Ectodermal cell (in vitro differentiated cells): ENCODE data around the gene PDE2A.
A peak's percentile ranks its signal among the peaks of the same experiment; 100 is the strongest.

ENCODE experiments used
- H3K27ac ChIP-seq: 2 replicates; pipeline ENCODE4 v1.7.0; 2013; ENCODE audit warnings: mild to moderate bottlenecking, low read depth, low read length; ENCODE audit not compliant: insufficient read depth, poor library complexity, severe bottlenecking
- H3K27me3 ChIP-seq: 2 replicates; pipeline ENCODE4 v1.7.0; 2013; ENCODE audit warnings: mild to moderate bottlenecking, low read length; ENCODE audit not compliant: insufficient read depth, control insufficient read depth, poor library complexity, severe bottlenecking
- H3K36me3 ChIP-seq: one replicate; pipeline ENCODE4 v1.7.0; 2013; ENCODE audit warnings: low read length; ENCODE audit not compliant: control insufficient read depth, insufficient read depth
- H3K4me1 ChIP-seq: one replicate; pipeline ENCODE4 v1.7.0; 2013; ENCODE audit warnings: low read length; ENCODE audit not compliant: control insufficient read depth, insufficient read depth
- H3K4me3 ChIP-seq: 2 replicates; pipeline ENCODE4 v1.7.0; 2013; ENCODE audit warnings: low read depth, low read length, control low read depth; ENCODE audit not compliant: insufficient read depth
- H3K9me3 ChIP-seq: 2 replicates; pipeline ENCODE4 v1.7.0; 2013; ENCODE audit warnings: mild to moderate bottlenecking, low read length, moderate library complexity; ENCODE audit not compliant: control insufficient read depth
- WGBS, 2 experiments: methylation state at CpG; one replicate each; pipeline ENCODE4 v1.1.7; 2013; ENCODE audit warnings: missing lambda C conversion rate in 2 of 2; 5-methylcytosine and 5-hydroxymethylcytosine counted together

PDE2A gene

DNA sequence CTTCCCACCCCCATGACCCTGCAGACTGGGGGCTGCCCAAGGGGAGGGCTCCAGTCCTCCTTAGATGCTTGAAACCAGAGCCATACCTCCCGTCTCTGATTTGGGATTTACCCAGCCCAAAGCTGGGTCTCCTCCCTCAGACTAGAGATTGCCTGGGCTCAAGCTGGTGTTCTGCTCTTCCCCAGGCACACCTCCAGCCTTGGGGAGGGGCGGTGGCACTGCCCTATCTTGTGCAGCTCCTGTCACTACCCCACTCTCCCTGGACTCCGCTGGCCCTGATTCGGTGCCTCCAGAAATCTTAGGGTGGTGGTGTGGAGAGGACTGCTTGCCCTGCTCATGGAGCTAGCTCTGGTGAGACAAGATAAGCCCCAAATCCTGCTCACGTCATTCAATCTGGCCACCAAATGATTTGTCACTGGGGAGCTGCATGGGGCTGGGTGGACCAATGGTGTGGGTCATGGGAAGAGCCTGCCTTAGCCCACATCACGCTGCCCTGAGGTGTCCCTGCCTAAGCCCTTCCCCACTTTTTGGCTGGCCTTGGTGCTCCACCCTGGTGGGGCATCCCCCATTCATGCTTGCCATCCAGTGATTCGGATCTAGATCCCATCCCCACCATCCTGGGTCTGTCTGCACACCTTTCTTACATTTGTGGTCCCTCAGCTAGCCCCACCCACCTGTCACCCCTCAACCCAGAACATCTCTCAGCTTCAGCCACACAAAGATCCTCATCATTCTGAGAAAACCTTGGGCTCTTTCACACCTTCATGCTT is 87.7 kb downstream of the PDE2A start:
- H3K36me3 ChIP-seq: no peaks in the 10 kb centered on the region
- no peak overlapping the region for H3K27ac ChIP-seq
- no peaks in the 10 kb centered on the region for H3K9me3 ChIP-seq
- H3K4me1 ChIP-seq: peaks cover 2% of the 10 kb centered on the region
- whole genome bisulfite sequencing, 2 experiments: 90 to 91% methylated on average over 7 of the region's 7 CpGs
- no peak overlapping the region for H3K4me3 ChIP-seq
- peaks cover 86% of the 10 kb centered on the region for H3K27me3 ChIP-seq

DNA sequence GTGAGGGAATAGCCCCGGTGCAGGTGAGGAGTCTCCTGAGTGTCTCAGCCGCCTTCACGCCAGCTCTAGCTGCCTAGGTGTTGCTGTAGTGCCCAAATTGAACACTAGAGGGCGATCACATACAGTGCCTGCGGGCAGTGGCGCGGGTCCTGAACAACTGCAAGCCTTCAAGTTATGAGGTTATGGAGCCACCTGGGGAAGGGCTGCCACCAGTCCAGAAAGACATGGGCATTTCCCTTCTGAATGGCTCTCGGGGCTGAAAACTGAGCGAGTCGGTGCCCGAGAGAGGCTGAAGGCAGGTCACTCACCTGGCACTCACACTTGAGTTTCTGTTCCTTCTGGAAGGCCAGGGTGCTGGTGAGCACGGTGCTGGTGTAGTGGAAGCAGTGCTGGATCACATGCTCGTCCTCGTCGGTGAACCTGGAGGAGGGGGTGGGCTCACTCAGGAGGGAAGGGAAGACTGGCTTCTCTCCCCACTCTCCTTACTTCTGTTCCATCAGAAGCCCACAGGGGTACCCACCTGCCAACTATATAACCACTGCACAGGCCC is 88.4 kb downstream of the PDE2A start:
- Histone ChIP-seq H3K4me1 (no peaks in the 10 kb centered on the region), H3K4me3 (no peak overlapping the region), H3K9me3 (no peaks in the 10 kb centered on the region), H3K36me3 (no peaks in the 10 kb centered on the region), H3K27ac (no peak overlapping the region), H3K27me3 (peaks cover 79% of the 10 kb centered on the region)
- 20 to 25% methylated on average over 15 of the region's 15 CpGs for WGBS, 2 experiments

DNA sequence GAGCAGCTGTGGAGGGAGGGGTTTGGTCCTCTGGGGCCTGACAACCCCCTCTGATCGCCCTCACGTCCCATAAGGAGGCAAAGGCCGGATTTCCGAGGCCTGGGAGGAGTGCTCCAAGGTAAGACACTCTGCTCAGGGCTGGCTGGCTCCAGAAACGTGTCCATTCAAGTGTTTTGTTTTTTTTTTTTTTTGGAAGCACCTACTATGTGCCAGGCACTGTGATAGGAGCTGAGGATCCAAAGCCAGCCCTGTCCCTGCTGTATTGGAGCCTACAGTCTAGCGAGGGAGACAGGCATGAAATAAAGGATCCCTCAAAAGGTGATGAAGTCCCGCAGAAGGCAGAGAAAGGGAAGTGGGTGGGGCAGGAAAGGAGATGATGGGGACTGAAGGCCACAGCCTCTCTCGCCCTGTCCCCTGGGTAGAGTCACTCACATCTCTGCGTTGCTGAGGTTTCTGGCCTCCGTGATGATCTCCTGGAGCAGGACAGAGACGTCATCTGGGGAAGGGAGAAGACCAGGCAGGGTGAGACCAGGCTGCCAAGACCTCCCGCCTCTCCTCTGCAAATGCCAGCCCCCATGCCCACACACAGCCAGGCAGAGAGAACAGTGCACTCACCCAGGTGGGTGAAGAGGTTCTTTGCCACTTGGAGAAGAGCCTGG is 89.2 kb downstream of the PDE2A start:
- Histone ChIP-seq H3K36me3 (no peaks in the 10 kb centered on the region), H3K4me1 (no peaks in the 10 kb centered on the region), H3K27me3 (peaks cover 72% of the 10 kb centered on the region), H3K4me3 (no peak overlapping the region), H3K9me3 (no peaks in the 10 kb centered on the region), H3K27ac (no peak overlapping the region)
- 49% methylated on average over 12 of the region's 12 CpGs for WGBS, 2 experiments

DNA sequence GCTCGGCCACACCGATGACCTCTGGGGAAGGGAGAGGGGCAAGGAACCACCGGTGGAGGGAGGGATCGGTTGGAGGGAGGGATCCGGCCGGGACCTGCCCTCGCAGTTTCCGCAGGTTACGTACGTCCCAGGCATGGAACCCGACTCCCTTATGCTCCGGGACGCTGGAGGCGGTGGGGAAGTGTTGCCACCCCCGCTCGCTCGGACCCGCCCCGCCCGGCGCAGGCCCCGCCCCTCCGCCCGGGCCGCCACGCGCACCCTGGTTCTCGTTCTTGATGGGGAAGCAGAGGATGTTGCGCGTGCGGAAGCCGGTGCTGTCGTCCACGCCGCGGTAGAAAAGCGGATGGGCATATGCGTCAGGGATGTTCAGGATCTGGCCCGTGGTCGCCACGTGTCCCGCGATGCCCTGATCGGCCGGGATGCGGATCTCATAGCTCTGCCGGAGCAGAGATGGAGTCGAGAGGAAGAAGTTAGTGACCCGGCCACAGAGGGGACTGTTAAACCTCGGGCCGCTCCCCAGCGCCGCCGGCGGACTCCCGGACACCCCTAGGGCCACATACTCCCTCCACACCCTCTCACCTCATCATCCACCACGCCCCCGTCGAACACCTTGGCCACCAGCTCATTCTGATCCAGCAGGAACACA is 89.8 kb downstream of the PDE2A start:
- H3K4me3 ChIP-seq: peak overlapping the region; percentile 20
- no peak overlapping the region for H3K27ac ChIP-seq
- no peaks in the 10 kb centered on the region for H3K9me3 ChIP-seq
- WGBS, 2 experiments: 6% methylated on average over 59 of the region's 59 CpGs
- H3K36me3 ChIP-seq: no peaks in the 10 kb centered on the region
- no peaks in the 10 kb centered on the region for H3K4me1 ChIP-seq
- peaks cover 65% of the 10 kb centered on the region for H3K27me3 ChIP-seq

DNA sequence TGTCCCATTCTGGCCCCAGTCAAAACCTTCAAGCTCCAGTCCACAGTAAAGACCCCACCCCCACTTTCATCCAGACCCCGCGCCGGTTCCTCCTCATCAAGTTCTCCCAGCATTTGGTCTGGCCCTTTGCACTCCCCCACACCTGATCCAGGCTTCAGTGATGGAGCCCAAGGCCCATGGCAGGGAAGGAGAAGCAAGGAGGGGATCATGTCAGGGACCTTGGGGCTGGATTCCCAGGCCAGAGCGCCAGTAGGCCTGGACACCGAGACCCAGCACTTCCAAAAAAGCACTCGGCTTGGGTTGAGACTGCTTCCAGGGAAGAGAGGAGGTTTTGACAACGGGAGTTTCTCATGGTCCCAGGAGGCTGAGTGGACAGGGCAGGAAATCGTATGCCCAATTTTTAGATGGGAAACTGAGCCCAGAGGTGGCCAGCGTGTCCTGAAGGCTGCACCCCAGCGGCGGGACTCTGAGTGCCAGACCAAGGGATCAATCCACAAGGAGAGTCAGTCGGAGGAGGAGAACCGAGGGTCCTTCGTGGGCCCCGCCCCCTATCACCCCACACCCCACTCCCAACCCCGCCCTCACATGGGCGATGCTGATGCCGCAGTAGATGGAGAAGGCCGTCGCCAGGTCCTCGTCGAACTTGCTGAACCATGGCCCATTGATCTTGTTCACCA is 90.5 kb downstream of the PDE2A start:
- Histone ChIP-seq H3K4me3 (peak overlapping the region; percentile 20), H3K36me3 (no peaks in the 10 kb centered on the region), H3K4me1 (no peaks in the 10 kb centered on the region), H3K27me3 (peaks cover 59% of the 10 kb centered on the region), H3K9me3 (no peaks in the 10 kb centered on the region), H3K27ac (no peak overlapping the region)
- WGBS, 2 experiments: 70 to 72% methylated on average over 21 to 22 of the region's 22 CpGs

DNA sequence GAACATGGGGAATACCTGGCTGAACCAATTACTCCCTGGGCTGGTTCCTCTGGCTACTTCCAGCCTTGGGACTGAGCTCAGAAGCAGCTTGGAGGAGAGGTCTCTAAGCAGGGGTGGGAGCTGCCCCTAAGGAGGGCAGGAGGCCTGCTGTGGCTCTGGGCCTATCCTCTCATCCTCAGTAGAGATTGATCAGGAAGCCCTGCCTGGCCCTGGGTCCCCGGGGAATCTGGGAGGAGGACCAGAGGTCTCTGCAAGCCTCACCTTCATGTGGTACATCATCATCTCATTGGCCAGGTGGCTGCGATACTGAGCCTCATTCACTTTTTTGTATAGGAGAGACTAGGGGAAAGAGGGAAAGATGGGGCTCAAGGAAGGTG is 91.1 kb downstream of the PDE2A start:
- H3K27ac ChIP-seq: no peak overlapping the region
- no peaks in the 10 kb centered on the region for H3K36me3 ChIP-seq
- H3K9me3 ChIP-seq: no peaks in the 10 kb centered on the region
- 63 to 66% methylated on average over 2 of the region's 2 CpGs for WGBS, 2 experiments
- H3K4me3 ChIP-seq: no peak overlapping the region
- no peaks in the 10 kb centered on the region for H3K4me1 ChIP-seq
- H3K27me3 ChIP-seq: peaks cover 53% of the 10 kb centered on the region

DNA sequence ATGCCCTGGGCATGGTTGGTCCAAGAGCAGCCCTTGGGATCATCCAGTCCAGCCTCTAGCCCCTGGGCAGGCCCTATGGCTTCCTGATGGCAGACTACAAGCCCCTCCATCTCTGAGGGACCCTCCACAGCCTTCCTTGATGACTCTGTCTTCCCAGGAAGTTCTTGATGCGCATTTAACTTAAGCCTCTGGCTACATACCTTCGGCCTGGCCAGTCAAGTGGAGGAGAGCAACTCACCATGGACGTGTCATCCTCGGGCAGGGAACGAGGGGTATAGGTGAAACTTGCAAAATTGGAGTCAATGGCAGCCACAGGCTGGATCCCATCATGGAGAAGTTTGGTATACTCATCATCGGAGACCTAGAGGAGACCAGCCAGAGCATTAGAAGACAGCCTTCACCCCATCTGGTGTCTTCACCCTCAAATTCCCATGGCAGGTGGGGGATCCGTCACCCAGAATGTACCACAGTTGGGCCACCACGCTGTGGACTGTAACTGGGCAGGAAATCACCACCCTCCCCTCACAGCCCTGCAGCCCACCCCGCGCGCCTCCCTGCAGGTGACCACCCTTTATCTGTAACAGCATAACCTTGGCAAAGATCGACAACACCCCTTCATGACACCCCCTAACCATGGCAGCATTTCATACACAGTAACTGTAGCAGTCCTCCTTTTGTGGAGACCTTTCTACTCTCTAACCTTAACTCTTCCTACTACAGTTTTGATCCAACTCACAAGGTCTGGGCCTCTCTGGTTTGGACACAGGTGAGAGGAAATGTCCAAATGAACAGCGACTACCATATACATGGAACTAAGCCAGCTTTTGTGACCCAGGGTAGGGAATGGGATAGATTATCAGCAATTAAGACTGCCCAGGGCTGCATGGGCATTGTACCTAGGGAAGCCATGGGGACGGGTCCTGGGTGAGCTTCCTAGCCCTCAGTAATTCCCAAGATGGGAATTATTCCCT is 91.7 kb downstream of the PDE2A start:
- Histone ChIP-seq H3K4me1 (no peaks in the 10 kb centered on the region), H3K36me3 (no peaks in the 10 kb centered on the region), H3K27ac (no peak overlapping the region), H3K9me3 (no peaks in the 10 kb centered on the region), H3K4me3 (no peak overlapping the region), H3K27me3 (peaks cover 46% of the 10 kb centered on the region)
- WGBS, 2 experiments: 88 to 90% methylated on average over 14 of the region's 14 CpGs

DNA sequence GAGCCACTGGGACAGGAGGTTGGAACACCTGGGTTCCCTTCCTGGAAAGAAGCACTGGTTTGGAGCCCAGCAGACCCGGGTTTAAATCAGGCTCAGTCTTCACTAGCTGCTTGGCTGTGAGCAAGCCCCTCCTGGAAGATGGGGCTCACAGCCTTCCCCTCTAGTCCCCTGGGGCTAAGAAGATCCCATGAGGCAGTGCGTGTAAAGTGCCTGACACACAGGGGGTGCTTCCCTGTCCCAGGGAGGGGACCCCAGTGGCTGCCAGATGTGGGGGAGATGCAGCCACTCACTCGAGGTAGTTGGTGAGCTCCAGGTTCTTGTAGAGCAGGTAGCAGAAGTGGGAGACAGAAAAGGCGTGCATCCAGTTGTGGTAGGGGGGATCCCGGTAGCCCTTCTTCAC is 93.2 kb downstream of the PDE2A start:
- Histone ChIP-seq H3K4me1 (no peaks in the 10 kb centered on the region), H3K36me3 (no peaks in the 10 kb centered on the region), H3K27ac (no peak overlapping the region), H3K4me3 (no peak overlapping the region), H3K27me3 (peaks cover 33% of the 10 kb centered on the region), H3K9me3 (no peaks in the 10 kb centered on the region)
- WGBS, 2 experiments: 88 to 90% methylated on average over 5 of the region's 5 CpGs

DNA sequence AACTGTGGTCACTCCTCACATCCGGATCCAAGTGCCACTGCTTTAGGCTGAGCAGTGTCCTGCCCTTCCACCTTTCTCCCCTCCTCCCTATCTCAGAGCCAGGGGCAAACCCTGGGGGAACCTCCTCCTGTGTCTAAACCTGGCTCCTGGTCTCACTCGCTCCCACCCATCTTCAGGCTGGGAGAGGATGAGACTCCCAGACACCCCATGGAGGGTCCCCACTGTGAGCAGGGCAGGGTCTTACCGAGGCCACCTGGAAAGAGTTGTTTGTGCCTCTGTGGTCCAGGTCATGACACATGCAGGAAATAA is 93.6 kb downstream of the PDE2A start:
- Histone ChIP-seq H3K4me3 (no peak overlapping the region), H3K27me3 (peaks cover 28% of the 10 kb centered on the region), H3K36me3 (no peaks in the 10 kb centered on the region), H3K9me3 (no peaks in the 10 kb centered on the region), H3K4me1 (peaks cover 1% of the 10 kb centered on the region), H3K27ac (no peak overlapping the region)
- WGBS, 2 experiments: 81 to 84% methylated on average over 3 of the region's 3 CpGs
